ENCODE data around the gene GAR1. TPM values are rescaled to one million over a fixed set of nuclear protein-coding genes. Genes with fewer than 3 reads are reported as not detected.

Gene GAR1
- total RNA-seq, 4 donors from 2014 or later, result 6.2 to 9.1 (median 7.7) TPM

DNA sequence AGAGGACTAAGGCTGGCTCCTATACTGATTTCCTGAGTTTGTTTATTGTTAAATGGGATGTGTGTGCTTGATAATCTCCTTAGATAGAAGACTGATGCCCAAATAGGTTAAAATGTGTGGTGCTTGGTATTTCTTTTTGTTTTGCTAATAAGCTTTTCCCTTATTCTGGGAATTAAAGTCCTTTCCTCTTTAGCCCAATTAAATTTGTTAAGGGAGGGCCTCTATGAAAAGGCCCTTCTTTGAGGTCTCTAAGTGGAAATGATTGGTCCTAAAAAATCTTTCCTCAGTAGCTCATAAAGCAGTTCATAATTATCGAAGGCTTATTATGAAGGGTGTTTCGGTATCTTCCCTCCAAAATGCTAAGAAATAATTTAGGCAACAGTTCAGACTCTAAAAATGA lies 12.1 kb downstream of the GAR1 start, which contains the start of gene RRH:
RRH (plus strand) TSS at position 301 of the 400 bp plus-strand sequence; CDS start at position 357, 56 bp downstream.
- intact Hi-C loops (cut with DNase I), result no loop called here
- Histone ChIP-seq H3K4me3 (no peak within 1 kb of the TSS), H3K27me3 (no peaks in the 10 kb centered on the region), H3K27ac (replicated peaks in 1 of 4) (no peak within 1 kb of the TSS), H3K36me3 (peaks cover 6 to 31% (median 22%) of the 10 kb centered on the region in 4 donors), H3K9me3 (no peaks in the 10 kb centered on the region), H3K4me1 (no peaks in the 10 kb centered on the region)
- 95% methylated on average over 2 of the region's 2 CpGs for WGBS
- no peak for DNase-seq (ENCODE audit: extremely low spot score)
- TF ChIP-seq EP300 (IDR thresholded peaks at IDR 0.05) (no peak), POLR2AphosphoS5 (IDR thresholded peaks at IDR 0.05) (no peak), POLR2A (IDR thresholded peaks at IDR 0.05; ENCODE audit: low read depth) (no peak)
- TF ChIP-seq, protein P1, sequence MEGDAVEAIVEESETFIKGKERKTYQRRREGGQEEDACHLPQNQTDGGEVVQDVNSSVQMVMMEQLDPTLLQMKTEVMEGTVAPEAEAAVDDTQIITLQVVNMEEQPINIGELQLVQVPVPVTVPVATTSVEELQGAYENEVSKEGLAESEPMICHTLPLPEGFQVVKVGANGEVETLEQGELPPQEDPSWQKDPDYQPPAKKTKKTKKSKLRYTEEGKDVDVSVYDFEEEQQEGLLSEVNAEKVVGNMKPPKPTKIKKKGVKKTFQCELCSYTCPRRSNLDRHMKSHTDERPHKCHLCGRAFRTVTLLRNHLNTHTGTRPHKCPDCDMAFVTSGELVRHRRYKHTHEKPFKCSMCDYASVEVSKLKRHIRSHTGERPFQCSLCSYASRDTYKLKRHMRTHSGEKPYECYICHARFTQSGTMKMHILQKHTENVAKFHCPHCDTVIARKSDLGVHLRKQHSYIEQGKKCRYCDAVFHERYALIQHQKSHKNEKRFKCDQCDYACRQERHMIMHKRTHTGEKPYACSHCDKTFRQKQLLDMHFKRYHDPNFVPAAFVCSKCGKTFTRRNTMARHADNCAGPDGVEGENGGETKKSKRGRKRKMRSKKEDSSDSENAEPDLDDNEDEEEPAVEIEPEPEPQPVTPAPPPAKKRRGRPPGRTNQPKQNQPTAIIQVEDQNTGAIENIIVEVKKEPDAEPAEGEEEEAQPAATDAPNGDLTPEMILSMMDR (IDR thresholded peaks at IDR 0.05), result no peak

DNA sequence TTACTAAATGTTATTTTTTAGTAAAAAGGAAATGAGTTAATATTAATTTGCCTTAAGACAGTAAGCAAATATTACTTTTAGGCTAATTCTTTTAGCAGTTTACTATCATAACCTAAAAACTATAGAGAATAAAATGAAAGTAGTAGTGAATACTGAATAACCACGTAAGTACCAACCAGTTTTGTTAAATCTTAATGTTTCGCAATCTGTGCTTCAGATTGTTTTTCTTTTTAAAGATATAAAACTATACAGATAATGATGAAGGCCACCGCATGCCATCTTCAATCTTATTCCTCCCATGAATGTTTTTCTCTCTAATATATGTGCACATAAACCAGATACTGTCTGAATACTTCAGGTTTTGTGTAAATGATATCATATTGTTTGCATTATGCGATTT lies 18.2 kb downstream of the GAR1 start:
- no peak for DNase-seq (ENCODE audit: extremely low spot score)
- WGBS, result 95% methylated on average over 4 of the region's 4 CpGs
- H3K4me1 ChIP-seq, result no peaks in the 10 kb centered on the region
- TF ChIP-seq POLR2AphosphoS5 (IDR thresholded peaks at IDR 0.05) (no peak), POLR2A (IDR thresholded peaks at IDR 0.05; ENCODE audit: low read depth) (no peak), EP300 (IDR thresholded peaks at IDR 0.05) (no peak)
- TF ChIP-seq, protein P1 (IDR thresholded peaks at IDR 0.05), result no peak
- H3K9me3 ChIP-seq, result no peaks in the 10 kb centered on the region
- no peaks in the 10 kb centered on the region for H3K36me3 ChIP-seq
- H3K27ac ChIP-seq (replicated peaks in 1 of 4), result no peak overlapping the region
- no peak overlapping the region for H3K4me3 ChIP-seq
- H3K27me3 ChIP-seq, result no peaks in the 10 kb centered on the region
- intact Hi-C loops (cut with DNase I), result no loop called here

DNA sequence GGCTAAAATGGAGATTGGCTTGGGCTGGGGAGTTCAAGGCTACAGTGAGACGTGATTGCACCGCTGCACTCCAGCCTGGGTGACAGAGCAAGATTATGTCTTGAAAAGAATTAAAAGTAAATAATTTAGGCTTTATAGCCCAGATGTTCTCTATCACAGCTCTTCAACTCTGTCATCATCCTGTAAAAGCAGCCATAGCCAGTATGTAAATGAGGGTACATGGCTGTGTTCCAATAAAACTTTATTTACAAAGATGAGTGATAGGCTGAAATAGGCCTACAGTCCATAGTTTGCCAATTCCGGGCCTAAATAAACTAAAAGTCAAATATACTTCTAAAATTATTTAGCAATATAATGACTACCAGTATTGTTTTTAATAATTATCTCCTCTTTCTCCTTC lies 21.4 kb downstream of the GAR1 start:
- Histone ChIP-seq H3K27ac (replicated peaks in 1 of 4) (no peak overlapping the region), H3K9me3 (no peaks in the 10 kb centered on the region), H3K4me1 (no peaks in the 10 kb centered on the region), H3K4me3 (no peak overlapping the region), H3K27me3 (no peaks in the 10 kb centered on the region), H3K36me3 (no peaks in the 10 kb centered on the region)
- TF ChIP-seq POLR2A (IDR thresholded peaks at IDR 0.05; ENCODE audit: low read depth) (no peak), POLR2AphosphoS5 (IDR thresholded peaks at IDR 0.05) (no peak), EP300 (IDR thresholded peaks at IDR 0.05) (no peak)
- TF ChIP-seq, protein P1 (IDR thresholded peaks at IDR 0.05), result no peak
- no peak for DNase-seq (ENCODE audit: extremely low spot score)
- intact Hi-C loops (cut with DNase I), result no loop called here
- 77% methylated on average over 3 of the region's 3 CpGs for WGBS

DNA sequence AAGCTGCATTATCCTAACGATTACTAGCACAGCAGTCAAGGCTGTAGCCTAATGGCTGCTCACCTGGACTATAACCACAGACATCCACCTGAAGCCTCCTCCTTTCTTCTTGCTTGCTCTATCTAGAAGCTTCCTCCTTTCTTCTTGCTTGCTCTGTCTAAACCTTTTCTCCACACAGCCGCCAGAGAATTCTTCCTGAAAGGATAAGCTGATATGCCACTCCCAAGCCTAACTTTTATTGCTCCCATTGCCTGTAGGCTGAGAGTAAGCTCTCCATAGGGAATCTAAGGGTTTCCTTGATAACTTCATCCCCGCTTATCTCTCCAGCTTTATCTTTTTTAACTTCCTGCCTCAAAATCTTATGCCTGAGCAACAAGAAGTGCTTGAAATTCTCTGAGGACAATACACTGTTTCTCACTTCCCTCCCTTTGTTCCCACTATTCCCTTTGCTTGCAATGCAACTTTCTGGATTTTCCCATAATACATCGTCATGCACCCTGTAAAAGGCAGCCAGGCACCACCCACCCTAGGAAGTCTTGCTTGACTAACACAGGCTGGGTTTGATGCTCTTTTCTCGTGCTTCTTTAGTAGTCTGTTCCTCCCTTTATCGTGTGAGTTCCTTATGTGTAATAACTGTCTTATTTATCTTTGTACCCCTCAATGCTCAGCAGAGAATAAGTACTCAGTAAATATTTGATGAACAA lies 31.0 kb downstream of the GAR1 start:
- no peaks in the 10 kb centered on the region for H3K27me3 ChIP-seq
- no peak for DNase-seq (ENCODE audit: extremely low spot score)
- WGBS, result 73% methylated on average over 6 of the region's 6 CpGs
- H3K4me1 ChIP-seq, result no peaks in the 10 kb centered on the region
- no peak overlapping the region for H3K4me3 ChIP-seq
- no peaks in the 10 kb centered on the region for H3K36me3 ChIP-seq
- H3K9me3 ChIP-seq, result no peaks in the 10 kb centered on the region
- no peak overlapping the region for H3K27ac ChIP-seq (replicated peaks in 1 of 4)
- intact Hi-C loops (cut with DNase I), result no loop called here
- TF ChIP-seq POLR2A (IDR thresholded peaks at IDR 0.05; ENCODE audit: low read depth) (no peak), EP300 (IDR thresholded peaks at IDR 0.05) (no peak), POLR2AphosphoS5 (IDR thresholded peaks at IDR 0.05) (no peak)
- TF ChIP-seq, protein P1 (IDR thresholded peaks at IDR 0.05), result no peak
